Breast epithelium (tissue), 4 donors: ENCODE measurements around the gene CTNND2. TPM values are rescaled to one million over a fixed set of nuclear protein-coding genes. Genes with fewer than 3 reads are reported as not detected.

Experiments
- DNase-seq, 2 donors: peaks; one replicate each; pipeline ENCODE4 v3.0.0-alpha.2; 2019; ENCODE audit warnings: low spot score in 2 of 2
- H3K27ac ChIP-seq, 2 donors: fragments of 200-600 bp; sonication (generic) in 1 of 2; one replicate each; pipeline ENCODE4 v1.5.1; 2016 to 2019; ENCODE audit warnings: mild to moderate bottlenecking in 1 of 2
- H3K27me3 ChIP-seq, 2 donors: fragments of 200-600 bp; sonication (generic) in 1 of 2; one replicate each; pipeline versions ENCODE4 v1.5.1 to v1.6.0; 2017 to 2019; ENCODE audit warnings: control low read depth in 1 of 2, mild to moderate bottlenecking in 1 of 2
- H3K36me3 ChIP-seq: fragments of 200-600 bp; one replicate; pipeline ENCODE4 v1.5.1; 2019
- H3K4me1 ChIP-seq, 2 donors: fragments of 200-600 bp; sonication (generic); one replicate each; pipeline ENCODE4 v1.5.1; 2016 to 2019; ENCODE audit warnings: control low read depth in 1 of 2
- H3K4me3 ChIP-seq, 3 donors: fragments of 200-600 bp; sonication (generic); 1 replicate in 2 of 3; 2 replicates in 1 of 3; pipeline ENCODE4 v1.5.1; 2016 to 2019; ENCODE audit warnings: mild to moderate bottlenecking in 3 of 3, moderate library complexity in 2 of 3
- H3K9me3 ChIP-seq, 2 donors: fragments of 200-600 bp; sonication (generic) in 1 of 2; one replicate each; pipeline ENCODE4 v1.5.1; 2016 to 2019; ENCODE audit warnings: control low read depth in 1 of 2
- POLR2A ChIP-seq: fragments of 450-650 bp; IDR thresholded peaks from one replicate; pipeline ENCODE4 v1.6.1; 2016; ENCODE audit warnings: antibody characterized with exemption, mild to moderate bottlenecking, moderate library complexity
- POLR2AphosphoS5 ChIP-seq, 3 donors: sonication (generic); formaldehyde crosslinking; IDR thresholded peaks; one replicate each; pipeline ENCODE4 v1.6.1; 2017; ENCODE audit warnings: antibody characterized with exemption in 3 of 3
- intact Hi-C: fragments of 100-400 bp; cut with DNase I; formaldehyde crosslinking; loops from one replicate; pipeline ENCODE4 v1.15.1; 2023; ENCODE audit warnings: low total_unique reads
- total RNA-seq, 3 donors: library from RNA; depleted of rRNA; stranded (reverse); fragments of >200 nt; gene quantifications; one replicate each; pipeline ENCODE4 v1.1.0, GENCODE V29; 2016
- TF ChIP-seq, protein P1 (sequence below), 3 donors: fragments of 450-650 bp; IDR thresholded peaks; one replicate each; pipeline ENCODE4 v1.5.1; 2016 to 2017; ENCODE audit warnings: antibody characterized with exemption in 3 of 3, mild to moderate bottlenecking in 3 of 3, moderate library complexity in 3 of 3

Gene CTNND2
- total RNA-seq, 3 donors from 2014 or later, result 3.3 to 6.0 TPM; not detected in 1

DNA sequence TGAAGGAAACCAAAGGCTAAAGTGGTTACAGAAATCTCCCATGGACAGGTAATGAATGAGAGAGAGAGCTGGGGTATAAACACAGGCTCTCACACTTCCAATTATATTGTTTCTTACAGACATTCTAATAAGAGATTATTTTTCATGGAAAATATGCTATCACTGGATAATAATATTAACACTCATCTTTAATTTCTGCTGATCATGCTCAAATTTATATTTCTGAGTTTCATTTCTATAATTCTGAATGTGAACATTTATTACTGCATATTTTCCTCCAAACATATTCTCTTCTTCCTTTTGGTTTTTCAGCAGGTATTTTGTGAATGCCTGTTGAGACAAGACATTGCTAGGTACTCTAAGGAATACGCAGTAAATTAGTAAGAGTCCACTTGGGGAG lies 733.0 kb downstream of the CTNND2 start:
- Histone ChIP-seq H3K36me3 (no peaks in the 10 kb centered on the region), H3K4me3 (no peak overlapping the region), H3K4me1 (no peaks in the 10 kb centered on the region), H3K9me3 (no peaks in the 10 kb centered on the region), H3K27ac (no peak overlapping the region), H3K27me3 (no peaks in the 10 kb centered on the region)
- DNase-seq, result no peak
- TF ChIP-seq POLR2AphosphoS5 (IDR thresholded peaks at IDR 0.05) (no peak), POLR2A (no peak)
- TF ChIP-seq, protein P1, sequence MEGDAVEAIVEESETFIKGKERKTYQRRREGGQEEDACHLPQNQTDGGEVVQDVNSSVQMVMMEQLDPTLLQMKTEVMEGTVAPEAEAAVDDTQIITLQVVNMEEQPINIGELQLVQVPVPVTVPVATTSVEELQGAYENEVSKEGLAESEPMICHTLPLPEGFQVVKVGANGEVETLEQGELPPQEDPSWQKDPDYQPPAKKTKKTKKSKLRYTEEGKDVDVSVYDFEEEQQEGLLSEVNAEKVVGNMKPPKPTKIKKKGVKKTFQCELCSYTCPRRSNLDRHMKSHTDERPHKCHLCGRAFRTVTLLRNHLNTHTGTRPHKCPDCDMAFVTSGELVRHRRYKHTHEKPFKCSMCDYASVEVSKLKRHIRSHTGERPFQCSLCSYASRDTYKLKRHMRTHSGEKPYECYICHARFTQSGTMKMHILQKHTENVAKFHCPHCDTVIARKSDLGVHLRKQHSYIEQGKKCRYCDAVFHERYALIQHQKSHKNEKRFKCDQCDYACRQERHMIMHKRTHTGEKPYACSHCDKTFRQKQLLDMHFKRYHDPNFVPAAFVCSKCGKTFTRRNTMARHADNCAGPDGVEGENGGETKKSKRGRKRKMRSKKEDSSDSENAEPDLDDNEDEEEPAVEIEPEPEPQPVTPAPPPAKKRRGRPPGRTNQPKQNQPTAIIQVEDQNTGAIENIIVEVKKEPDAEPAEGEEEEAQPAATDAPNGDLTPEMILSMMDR (IDR thresholded peaks at IDR 0.05), result no peak
- intact Hi-C loops, result no loop called here

GRCh38 chr5:11166923-11167322 lies 737.3 kb downstream of the CTNND2 start:
- TF ChIP-seq POLR2A (no peak), POLR2AphosphoS5 (IDR thresholded peaks at IDR 0.05) (no peak)
- TF ChIP-seq, protein P1 (IDR thresholded peaks at IDR 0.05), result no peak
- H3K27me3 ChIP-seq, result no peaks in the 10 kb centered on the region
- no peaks in the 10 kb centered on the region for H3K4me1 ChIP-seq
- intact Hi-C loops, result no loop called here
- DNase-seq, result no peak
- no peaks in the 10 kb centered on the region for H3K9me3 ChIP-seq
- no peaks in the 10 kb centered on the region for H3K36me3 ChIP-seq
- H3K27ac ChIP-seq, result no peak overlapping the region
- no peak overlapping the region for H3K4me3 ChIP-seq

DNA sequence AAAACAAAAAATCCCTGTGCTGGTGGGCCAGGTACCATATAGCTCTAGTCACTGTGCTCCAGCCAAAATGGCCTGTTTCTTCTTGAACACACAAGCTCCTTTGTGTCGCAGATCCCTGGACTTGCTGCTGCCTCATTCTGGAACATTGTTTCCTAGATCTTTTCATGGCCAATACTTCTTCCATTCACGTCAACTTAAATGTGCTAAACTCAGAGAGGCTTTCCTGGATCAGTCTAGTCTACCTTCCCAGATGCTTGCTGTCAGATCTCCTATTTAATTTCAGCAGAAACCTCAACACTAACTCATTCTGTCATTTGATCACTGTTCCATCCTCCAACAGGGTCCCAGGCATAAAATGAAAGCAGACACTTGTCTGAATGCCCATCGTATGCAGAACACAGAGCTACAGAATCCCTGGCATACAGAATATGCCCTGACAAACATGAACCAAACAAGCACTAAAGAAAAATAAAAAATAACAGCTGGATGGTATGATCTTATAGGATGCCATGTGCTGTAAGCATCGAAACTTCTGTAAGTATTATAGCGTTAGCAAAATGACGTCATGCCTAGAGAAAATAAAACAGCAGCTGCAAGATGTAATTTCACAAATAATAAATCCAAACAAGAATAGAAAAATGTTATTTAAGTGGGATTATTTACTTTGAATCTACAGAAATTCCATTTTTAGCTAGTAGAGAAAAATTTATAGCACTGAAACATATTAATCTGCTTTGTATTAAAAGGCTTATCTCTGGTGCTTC lies 739.5 kb downstream of the CTNND2 start:
- intact Hi-C loops, result no loop called here
- H3K9me3 ChIP-seq, result no peaks in the 10 kb centered on the region
- no peaks in the 10 kb centered on the region for H3K36me3 ChIP-seq
- no peak overlapping the region for H3K27ac ChIP-seq
- H3K27me3 ChIP-seq, result no peaks in the 10 kb centered on the region
- DNase-seq, result no peak
- no peak overlapping the region for H3K4me3 ChIP-seq
- TF ChIP-seq, protein P1 (IDR thresholded peaks at IDR 0.05), result no peak
- TF ChIP-seq POLR2AphosphoS5 (IDR thresholded peaks at IDR 0.05), result no peak
- TF ChIP-seq POLR2A, result no peak
- no peaks in the 10 kb centered on the region for H3K4me1 ChIP-seq

DNA sequence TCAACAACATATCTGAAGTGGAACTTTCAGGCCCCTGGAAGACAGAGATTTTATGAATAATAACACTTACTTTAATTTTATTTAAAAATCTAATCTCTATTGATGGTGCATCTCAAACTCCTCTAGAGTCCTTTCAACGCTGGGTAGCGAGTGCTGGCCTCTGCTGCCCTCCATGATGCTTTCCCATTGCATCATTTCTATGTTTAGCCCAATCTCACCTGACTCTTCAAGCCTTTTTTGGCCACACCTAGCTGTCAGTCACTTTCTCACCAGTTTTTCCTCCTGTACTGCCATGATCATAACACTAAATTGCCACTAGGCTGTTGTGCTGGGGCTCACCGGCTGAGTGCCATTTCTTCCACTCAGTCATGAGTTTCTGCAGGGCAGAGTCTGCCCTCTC lies 747.1 kb downstream of the CTNND2 start:
- H3K27me3 ChIP-seq, result no peaks in the 10 kb centered on the region
- TF ChIP-seq, protein P1 (IDR thresholded peaks at IDR 0.05), result no peak
- TF ChIP-seq POLR2AphosphoS5 (IDR thresholded peaks at IDR 0.05) (no peak), POLR2A (no peak)
- no peaks in the 10 kb centered on the region for H3K36me3 ChIP-seq
- intact Hi-C loops, result no loop called here
- no peaks in the 10 kb centered on the region for H3K4me1 ChIP-seq
- H3K9me3 ChIP-seq, result no peaks in the 10 kb centered on the region
- no peak overlapping the region for H3K27ac ChIP-seq
- DNase-seq, result no peak
- no peak overlapping the region for H3K4me3 ChIP-seq

GRCh38 chr5:11153670-11154382 lies 750.4 kb downstream of the CTNND2 start:
- Histone ChIP-seq H3K9me3 (no peaks in the 10 kb centered on the region), H3K4me1 (no peaks in the 10 kb centered on the region), H3K27me3 (no peaks in the 10 kb centered on the region), H3K27ac (no peak overlapping the region), H3K4me3 (no peak overlapping the region), H3K36me3 (no peaks in the 10 kb centered on the region)
- DNase-seq, result no peak
- intact Hi-C loops, result no loop called here
- TF ChIP-seq POLR2AphosphoS5 (IDR thresholded peaks at IDR 0.05), result no peak
- TF ChIP-seq, protein P1 (IDR thresholded peaks at IDR 0.05), result no peak
- TF ChIP-seq POLR2A, result no peak
